Choroid plexus epithelial cell (primary cell): ENCODE results near the gene INTS12.
A peak's percentile ranks its signal among the peaks of the same experiment; 100 is the strongest.
"Not testable (repeated sequence)": the region's sequence is repeated elsewhere in the genome, so short reads cannot be mapped to it uniquely, and the experiment has no call there.

Source experiments
- DNase-seq: peaks from one replicate; pipeline ENCODE4 v3.0.0-alpha.2; 2010; ENCODE audit warnings: low read depth
- H3K4me3 ChIP-seq: 2 replicates; pipeline ENCODE4 v1.5.1; 2011; ENCODE audit warnings: low read depth, mild to moderate bottlenecking, control low read depth, low read length, moderate library complexity
- CTCF ChIP-seq: conservative IDR thresholded peaks from 2 replicates; pipeline ENCODE4 v1.5.1; 2011; ENCODE audit warnings: low read depth, mild to moderate bottlenecking, control low read depth, inconsistent platforms, low read length, moderate library complexity

The INTS12 gene, protein sequence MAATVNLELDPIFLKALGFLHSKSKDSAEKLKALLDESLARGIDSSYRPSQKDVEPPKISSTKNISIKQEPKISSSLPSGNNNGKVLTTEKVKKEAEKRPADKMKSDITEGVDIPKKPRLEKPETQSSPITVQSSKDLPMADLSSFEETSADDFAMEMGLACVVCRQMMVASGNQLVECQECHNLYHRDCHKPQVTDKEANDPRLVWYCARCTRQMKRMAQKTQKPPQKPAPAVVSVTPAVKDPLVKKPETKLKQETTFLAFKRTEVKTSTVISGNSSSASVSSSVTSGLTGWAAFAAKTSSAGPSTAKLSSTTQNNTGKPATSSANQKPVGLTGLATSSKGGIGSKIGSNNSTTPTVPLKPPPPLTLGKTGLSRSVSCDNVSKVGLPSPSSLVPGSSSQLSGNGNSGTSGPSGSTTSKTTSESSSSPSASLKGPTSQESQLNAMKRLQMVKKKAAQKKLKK

GRCh38 chr4:105708181-105709080, at the start of gene INTS12, which contains the start of gene GSTCD:
INTS12 (minus strand) TSS chr4:105708689; CDS start chr4:105700005, 8,684 bp downstream.
GSTCD (plus strand) TSS chr4:105708784; CDS start chr4:105717614, 8,830 bp downstream.
- H3K4me3 ChIP-seq: peak within 1 kb of the TSS; percentile 99
- TF ChIP-seq CTCF: no peak

GRCh38 chr4:105755375-105755774, 46.9 kb upstream of the INTS12 start:
- H3K4me3 ChIP-seq: no peak overlapping the region
- peak; percentile 34 for DNase-seq
- TF ChIP-seq CTCF: no peak

More at GRCh38 chr4:105708181-105709080, at the start of gene INTS12, which contains the start of gene GSTCD:
- peak; percentile 95 for DNase-seq

DNA sequence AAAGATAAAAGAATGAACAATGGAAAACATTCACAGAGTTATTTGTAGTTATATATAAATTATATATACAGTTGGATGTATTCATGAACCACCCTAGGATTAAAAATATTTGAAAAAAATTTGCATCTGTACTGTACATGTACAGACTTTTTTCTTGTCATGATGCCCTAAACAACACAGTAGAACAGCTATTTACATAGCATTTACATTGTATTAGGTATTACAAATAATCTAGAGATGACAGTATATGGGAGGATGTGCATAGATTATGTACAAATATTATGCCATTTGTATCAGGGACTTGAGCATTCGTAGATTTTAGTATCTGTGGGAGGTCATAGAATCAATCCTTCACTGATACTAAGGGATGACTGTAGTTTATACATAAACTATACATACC, 44.9 kb upstream of the INTS12 start:
- H3K4me3 ChIP-seq: no peak overlapping the region
- TF ChIP-seq CTCF: no peak
- no peak for DNase-seq

GRCh38 chr4:105751718-105752299, 43.3 kb upstream of the INTS12 start:
- no peak for DNase-seq
- no peak overlapping the region for H3K4me3 ChIP-seq
- TF ChIP-seq CTCF: no peak

DNA sequence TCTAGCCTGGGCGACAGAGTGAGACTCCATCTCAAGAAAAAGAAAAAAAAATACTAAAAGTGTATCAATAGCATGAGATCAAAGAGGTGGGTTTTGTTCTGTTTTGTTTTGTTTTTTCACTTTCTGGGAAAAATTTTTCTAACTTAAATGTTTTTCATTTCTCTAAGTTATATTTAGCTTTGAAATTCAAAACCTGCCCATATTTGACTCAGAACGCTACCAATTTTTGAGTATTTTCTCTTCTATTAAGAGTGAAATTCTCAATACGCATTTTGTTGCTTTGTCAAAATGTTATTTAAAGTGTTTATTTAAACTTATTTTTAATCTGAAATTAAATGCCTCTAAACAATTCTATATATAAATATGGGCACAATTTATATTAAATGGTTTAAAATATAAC, 39.7 kb upstream of the INTS12 start:
- no peak for DNase-seq
- H3K4me3 ChIP-seq: no peak overlapping the region
- TF ChIP-seq CTCF: no peak

GRCh38 chr4:105741548-105741947, 33.1 kb upstream of the INTS12 start:
- no peak overlapping the region for H3K4me3 ChIP-seq
- TF ChIP-seq CTCF: no peak
- DNase-seq: peak; percentile 37

DNA sequence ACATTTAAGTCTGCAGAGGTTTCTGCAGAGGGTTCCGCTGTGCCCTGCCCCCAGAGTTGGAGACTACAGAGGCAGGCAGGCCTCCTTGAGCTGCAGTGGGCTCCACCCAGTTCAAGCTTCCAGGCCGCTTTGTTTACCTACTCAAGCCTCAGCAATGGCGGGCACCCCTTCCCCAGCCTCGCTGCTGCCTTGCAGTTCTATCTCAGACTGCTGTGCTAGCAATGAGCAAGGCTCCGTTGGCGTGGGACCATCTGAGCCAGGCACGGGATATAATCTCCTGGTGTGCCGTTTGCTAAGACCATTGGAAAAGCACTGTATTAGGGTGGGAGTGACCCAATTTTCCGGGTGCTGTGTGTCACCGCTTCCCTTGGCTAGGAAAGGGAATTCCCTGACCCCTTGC, 26.7 kb upstream of the INTS12 start:
- not testable (repeated sequence) for H3K4me3 ChIP-seq, DNase-seq

GRCh38 chr4:105729895-105730294, 21.4 kb upstream of the INTS12 start:
- not testable (repeated sequence) for DNase-seq

More at GRCh38 chr4:105729895-105730294, 21.4 kb upstream of the INTS12 start:
- not testable (repeated sequence) for H3K4me3 ChIP-seq
